Right forelimb (tissue), 1 donor: ENCODE measurements around the gene ITPA.
"Not testable (repeated sequence)": the region's sequence is repeated elsewhere in the genome, so short reads cannot be mapped to it uniquely, and the experiment has no call there.

Experiments used
- DNase-seq: peaks from one replicate; pipeline ENCODE4 v3.0.0-alpha.2; 2018

Gene ITPA

GRCh38 chr20:3173610-3174441 lies 35.5 kb upstream of the ITPA start:
- DNase-seq, result peak; percentile 92

GRCh38 chr20:3174442-3175261 lies 34.6 kb upstream of the ITPA start:
- DNase-seq, result no peak

- DNase-seq, result no peak
Observed at GRCh38 chr20:3175270-3175669, 34.0 kb upstream of the ITPA start.

- DNase-seq, result no peak
Observed at GRCh38 chr20:3177746-3178485, 31.4 kb upstream of the ITPA start.

GRCh38 chr20:3180319-3180718 lies 29.0 kb upstream of the ITPA start:
- DNase-seq, result no peak

- no peak for DNase-seq
Observed at GRCh38 chr20:3181270-3181669, 28.0 kb upstream of the ITPA start.

- not testable (repeated sequence) for DNase-seq
Observed at GRCh38 chr20:3182429-3182828, 26.9 kb upstream of the ITPA start.

- no peak for DNase-seq
Observed at GRCh38 chr20:3183896-3184612, 25.2 kb upstream of the ITPA start.

GRCh38 chr20:3187861-3188260 lies 21.4 kb upstream of the ITPA start:
- DNase-seq, result not testable (repeated sequence)

- no peak for DNase-seq
Observed at GRCh38 chr20:3188823-3189413, 20.4 kb upstream of the ITPA start.

- no peak for DNase-seq
Observed at GRCh38 chr20:3189561-3190131, 19.7 kb upstream of the ITPA start.

- DNase-seq, result no peak
Observed at GRCh38 chr20:3190681-3191111, 18.6 kb upstream of the ITPA start.

GRCh38 chr20:3192226-3193015 lies 16.9 kb upstream of the ITPA start:
- no peak for DNase-seq

- no peak for DNase-seq
Observed at GRCh38 chr20:3193806-3194616, 15.3 kb upstream of the ITPA start.

GRCh38 chr20:3194617-3195280 lies 14.5 kb upstream of the ITPA start:
- DNase-seq, result no peak

GRCh38 chr20:3195590-3196237 lies 13.6 kb upstream of the ITPA start:
- no peak for DNase-seq

GRCh38 chr20:3199206-3199605 lies 10.1 kb upstream of the ITPA start:
- DNase-seq, result no peak

- no peak for DNase-seq
Observed at GRCh38 chr20:3199976-3200755, 9.1 kb upstream of the ITPA start.
